Activated CD4-positive, alpha-beta T cell treated with anti-CD3 and anti-CD28 coated beads, Interleukin-2, amount 50 U/mL, for 24 hours (primary cell): ENCODE data around the gene FGF9.

Source experiments
- DNase-seq, 2 donors: peaks; one replicate each; pipeline ENCODE4 v3.0.0-alpha.2; 2020; ENCODE audit warnings: low read depth in 1 of 2, low spot score in 1 of 2

FGF9 gene

DNA sequence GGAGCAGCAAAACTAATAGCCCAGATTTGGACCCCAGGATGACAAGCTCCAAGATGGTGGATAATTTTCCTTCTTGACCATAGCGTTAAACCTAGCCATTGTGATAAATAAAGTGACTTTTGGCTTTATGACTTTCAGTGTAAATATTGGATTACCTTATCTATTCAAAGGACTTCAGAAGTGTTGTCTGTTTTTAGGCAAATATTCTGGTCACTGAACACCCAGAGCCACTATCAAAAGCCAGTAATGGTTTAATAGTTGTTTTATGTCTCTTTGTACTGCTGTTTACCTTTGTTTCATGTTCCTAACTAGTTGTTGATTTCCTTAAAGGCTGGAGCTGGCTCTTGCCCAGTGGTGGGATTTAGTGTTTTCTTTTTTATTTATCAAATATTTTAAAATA is 81.6 kb downstream of the FGF9 start:
- DNase-seq, result no peak

DNA sequence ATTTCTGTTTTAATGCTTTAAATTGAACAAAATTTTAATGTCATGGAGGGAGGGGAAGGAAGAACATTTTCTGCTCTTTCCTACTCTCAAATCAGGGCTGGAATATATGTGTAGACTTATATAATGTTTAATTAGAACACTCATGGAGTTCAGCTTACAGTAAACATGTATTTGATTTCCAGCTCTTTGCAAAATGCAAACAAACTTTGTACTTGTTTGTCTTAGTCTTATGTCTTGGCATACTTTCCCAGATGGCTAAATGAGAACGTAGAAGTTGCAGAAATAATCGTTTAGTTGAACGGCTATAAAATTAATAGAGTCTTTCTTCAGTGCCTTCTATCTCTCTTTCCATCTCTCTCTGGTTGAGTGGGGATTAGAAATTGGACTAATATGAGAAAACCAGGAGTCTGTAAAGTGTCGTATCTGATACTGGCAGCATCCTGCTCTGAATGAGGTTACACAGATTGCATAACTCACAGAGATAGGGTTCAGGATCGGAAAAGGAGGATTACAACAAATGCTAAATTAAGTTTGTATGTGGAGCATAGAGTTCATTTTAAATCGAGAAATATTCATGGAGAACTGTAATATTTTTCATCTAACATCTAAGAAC is 82.3 kb downstream of the FGF9 start:
- DNase-seq, result no peak
